Colonic mucosa (tissue), 4 donors: Measurements from ENCODE around the gene ACVR1. TPM values are rescaled to one million over a fixed set of nuclear protein-coding genes. Genes with fewer than 3 reads are reported as not detected.

ENCODE experiments used
- DNase-seq: peaks from one replicate; pipeline ENCODE4 v3.0.0-alpha.2; 2020
- H3K27ac ChIP-seq: fragments of 200-600 bp; one replicate; pipeline ENCODE4 v1.8.0; 2021
- H3K27me3 ChIP-seq: fragments of 200-600 bp; one replicate; pipeline ENCODE4 v1.8.0; 2021
- H3K36me3 ChIP-seq: fragments of 200-600 bp; one replicate; pipeline ENCODE4 v1.8.0; 2021
- H3K4me1 ChIP-seq: fragments of 200-600 bp; one replicate; pipeline ENCODE4 v1.8.0; 2021; ENCODE audit warnings: mild to moderate bottlenecking
- H3K4me3 ChIP-seq: fragments of 200-600 bp; one replicate; pipeline ENCODE4 v1.8.0; 2021
- H3K9ac ChIP-seq, 2 donors: one replicate each; pipeline ENCODE4 v1.7.0; 2013; ENCODE audit warnings: control low read depth in 2 of 2, low read depth in 2 of 2, low read length in 2 of 2
- H3K9me3 ChIP-seq: fragments of 200-600 bp; one replicate; pipeline ENCODE4 v1.8.0; 2021
- CTCF ChIP-seq: fragments of 200-600 bp; IDR thresholded peaks from one replicate; pipeline ENCODE4 v1.8.0; 2022; ENCODE audit warnings: antibody characterized with exemption, mild to moderate bottlenecking
- intact Hi-C: fragments of 100-400 bp; cut with DNase I; formaldehyde crosslinking; loops from one replicate; pipeline ENCODE4 v1.14.1; 2022
- total RNA-seq, 2 donors: library from RNA; stranded (reverse); fragmentation: NEBNext Ultra II Directional in 1 of 2; extraction: Animal tissue kit (Norgen Biotek cat#: 25700) in 1 of 2; gene quantifications; one replicate each; pipeline ENCODE4 v1.2.1, GENCODE V29; 2021
- donor health status: healthy.
- donor health status: DM: no; HTN: no; CAD: no.
- donor health status: DM: no; HTN: no; CAD: no.

The ACVR1 gene
- total RNA-seq, 2 donors from 2014 or later, result 15.8 to 18.0 TPM

GRCh38 chr2:157825885-157826284, 50.2 kb downstream of the ACVR1 start:
- Histone ChIP-seq H3K9ac (no peak overlapping the region), H3K27me3 (no peaks in the 10 kb centered on the region), H3K4me3 (no peak overlapping the region), H3K4me1 (no peaks in the 10 kb centered on the region), H3K27ac (no peak overlapping the region), H3K36me3 (no peaks in the 10 kb centered on the region), H3K9me3 (no peaks in the 10 kb centered on the region)
- intact Hi-C loops, result no loop called here
- TF ChIP-seq CTCF, result no peak
- DNase-seq, result no peak

GRCh38 chr2:157822993-157823392, 53.1 kb downstream of the ACVR1 start:
- H3K27me3 ChIP-seq, result no peaks in the 10 kb centered on the region
- H3K4me1 ChIP-seq, result no peaks in the 10 kb centered on the region
- DNase-seq, result no peak
- no peak overlapping the region for H3K27ac ChIP-seq
- H3K4me3 ChIP-seq, result no peak overlapping the region
- peaks cover 3% of the 10 kb centered on the region for H3K36me3 ChIP-seq
- intact Hi-C loops, result no loop called here
- no peak overlapping the region for H3K9ac ChIP-seq
- TF ChIP-seq CTCF, result no peak
- no peaks in the 10 kb centered on the region for H3K9me3 ChIP-seq

- H3K36me3 ChIP-seq, result peaks cover 3% of the 10 kb centered on the region
- no peak overlapping the region for H3K9ac ChIP-seq
- no peak overlapping the region for H3K27ac ChIP-seq
- H3K4me3 ChIP-seq, result no peak overlapping the region
- no peaks in the 10 kb centered on the region for H3K27me3 ChIP-seq
- no peaks in the 10 kb centered on the region for H3K4me1 ChIP-seq
- no peak for DNase-seq
- no peak for TF ChIP-seq CTCF
- intact Hi-C loops, result no loop called here
- no peaks in the 10 kb centered on the region for H3K9me3 ChIP-seq
Observed at GRCh38 chr2:157822533-157822932, 53.6 kb downstream of the ACVR1 start.

- no peak overlapping the region for H3K27ac ChIP-seq
- intact Hi-C loops, result no loop called here
- no peak for TF ChIP-seq CTCF
- no peak for DNase-seq
- peaks cover 3% of the 10 kb centered on the region for H3K36me3 ChIP-seq
- no peak overlapping the region for H3K9ac ChIP-seq
- H3K9me3 ChIP-seq, result no peaks in the 10 kb centered on the region
- H3K27me3 ChIP-seq, result no peaks in the 10 kb centered on the region
- H3K4me1 ChIP-seq, result no peaks in the 10 kb centered on the region
- H3K4me3 ChIP-seq, result no peak overlapping the region
Observed at GRCh38 chr2:157821519-157822131, 54.5 kb downstream of the ACVR1 start.

- Histone ChIP-seq H3K9ac (no peak overlapping the region), H3K36me3 (peaks cover 3% of the 10 kb centered on the region)
Observed at GRCh38 chr2:157820193-157820592, 55.9 kb downstream of the ACVR1 start.

More at GRCh38 chr2:157820193-157820592, 55.9 kb downstream of the ACVR1 start:
- no peak for DNase-seq
- no peaks in the 10 kb centered on the region for H3K27me3 ChIP-seq
- no peak overlapping the region for H3K4me3 ChIP-seq
- H3K9me3 ChIP-seq, result no peaks in the 10 kb centered on the region
- no peaks in the 10 kb centered on the region for H3K4me1 ChIP-seq
- TF ChIP-seq CTCF, result no peak
- H3K27ac ChIP-seq, result no peak overlapping the region
- intact Hi-C loops, result no loop called here
